ENCODE results near the gene MGAM2. TPM values are rescaled to one million over a fixed set of nuclear protein-coding genes. Genes with fewer than 3 reads are reported as not detected.

MGAM2 gene
- total and polyA plus RNA-seq, 2 donors (not counting 1 experiment from before 2014, with no cell fraction given): not detected

DNA sequence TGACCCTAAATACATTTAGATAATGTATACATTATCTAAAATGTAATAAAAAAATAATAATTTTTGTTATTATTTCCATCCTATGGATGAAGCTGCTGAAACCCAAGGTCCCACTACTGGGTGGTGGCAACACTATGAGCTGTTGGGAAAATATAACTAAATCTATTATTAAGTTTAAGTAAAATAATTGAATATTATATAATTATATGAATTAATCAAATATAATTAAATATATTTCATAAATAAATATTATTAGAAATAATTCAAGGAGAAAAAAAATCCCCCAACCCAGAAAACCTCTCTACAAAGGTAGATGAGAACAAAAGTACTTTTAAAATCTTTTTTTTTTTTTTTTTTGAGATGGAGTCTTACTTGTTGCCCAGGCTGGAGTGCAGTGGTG is 138.4 kb downstream of the MGAM2 start:
- H3K79me2 ChIP-seq (ENCODE audit: control insufficient read depth, insufficient read depth, low read length): no peaks in the 10 kb centered on the region
- ATAC-seq (ENCODE audit: low read depth) (no peak), DNase-seq (no peak)
- no peaks in the 10 kb centered on the region for H3K9me3 ChIP-seq (ENCODE audit: control extremely low read depth in 1 of 3, control insufficient read depth in 2 of 3, insufficient read depth in 1 of 3, low read length in 2 of 3)
- intact Hi-C loops (cut with micrococcal nuclease): no loop called here
- H3K4me1 ChIP-seq (ENCODE audit: control insufficient read depth in 2 of 2, insufficient read depth in 2 of 2, low read length in 2 of 2): no peaks in the 10 kb centered on the region
- no peaks in the 10 kb centered on the region for H4K20me1 ChIP-seq (ENCODE audit: control insufficient read depth, insufficient read depth, low read length, poor library complexity, severe bottlenecking)
- H3K4me3 Mint-ChIP-seq: no peak overlapping the region
- H3K4me3 ChIP-seq (ENCODE audit: control extremely low read depth in 1 of 5, extremely low read depth in 1 of 5, insufficient read depth in 1 of 5, low read depth in 2 of 5, low read length in 4 of 5): no peak overlapping the region
- H3K4me2 ChIP-seq (replicated peaks; ENCODE audit: low read depth, low read length, poor library complexity, severe bottlenecking): no peak overlapping the region
- no peak overlapping the region for H3K27ac Mint-ChIP-seq
- TF ChIP-seq, protein P1, sequence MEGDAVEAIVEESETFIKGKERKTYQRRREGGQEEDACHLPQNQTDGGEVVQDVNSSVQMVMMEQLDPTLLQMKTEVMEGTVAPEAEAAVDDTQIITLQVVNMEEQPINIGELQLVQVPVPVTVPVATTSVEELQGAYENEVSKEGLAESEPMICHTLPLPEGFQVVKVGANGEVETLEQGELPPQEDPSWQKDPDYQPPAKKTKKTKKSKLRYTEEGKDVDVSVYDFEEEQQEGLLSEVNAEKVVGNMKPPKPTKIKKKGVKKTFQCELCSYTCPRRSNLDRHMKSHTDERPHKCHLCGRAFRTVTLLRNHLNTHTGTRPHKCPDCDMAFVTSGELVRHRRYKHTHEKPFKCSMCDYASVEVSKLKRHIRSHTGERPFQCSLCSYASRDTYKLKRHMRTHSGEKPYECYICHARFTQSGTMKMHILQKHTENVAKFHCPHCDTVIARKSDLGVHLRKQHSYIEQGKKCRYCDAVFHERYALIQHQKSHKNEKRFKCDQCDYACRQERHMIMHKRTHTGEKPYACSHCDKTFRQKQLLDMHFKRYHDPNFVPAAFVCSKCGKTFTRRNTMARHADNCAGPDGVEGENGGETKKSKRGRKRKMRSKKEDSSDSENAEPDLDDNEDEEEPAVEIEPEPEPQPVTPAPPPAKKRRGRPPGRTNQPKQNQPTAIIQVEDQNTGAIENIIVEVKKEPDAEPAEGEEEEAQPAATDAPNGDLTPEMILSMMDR (IDR thresholded peaks at IDR 0.05): no peak
- no peak for TF ChIP-seq EZH2 (IDR thresholded peaks at IDR 0.05; ENCODE audit: borderline replicate concordance, insufficient read depth, low read depth, low read length, poor library complexity, severe bottlenecking)
- ChIA-PET CTCF (no interaction called here), POLR2A (no interaction called here)
- no peaks in the 10 kb centered on the region for H3K9me3 Mint-ChIP-seq (ENCODE audit: insufficient read depth)
- H3K27me3 Mint-ChIP-seq: peaks cover 3% of the 10 kb centered on the region
- no peak overlapping the region for H2AFZ ChIP-seq (ENCODE audit: insufficient read depth, low read depth, low read length, poor library complexity, severe bottlenecking)
- no peaks in the 10 kb centered on the region for H3K4me1 Mint-ChIP-seq
- H3K27ac ChIP-seq (ENCODE audit: low read length in 2 of 2): no peak overlapping the region
- H3K27me3 ChIP-seq (replicated peaks in 1 of 4; ENCODE audit: control extremely low read depth in 1 of 4, control insufficient read depth in 3 of 4, insufficient read depth in 4 of 4, low read length in 3 of 4): no peaks in the 10 kb centered on the region
- no peak overlapping the region for H3K9ac ChIP-seq (ENCODE audit: low read length)
- H3K36me3 ChIP-seq (replicated peaks in 1 of 2; ENCODE audit: control extremely low read depth in 1 of 2, control insufficient read depth in 1 of 2, extremely low read depth in 1 of 2, insufficient read depth in 2 of 2, low read length in 1 of 2): no peaks in the 10 kb centered on the region

DNA sequence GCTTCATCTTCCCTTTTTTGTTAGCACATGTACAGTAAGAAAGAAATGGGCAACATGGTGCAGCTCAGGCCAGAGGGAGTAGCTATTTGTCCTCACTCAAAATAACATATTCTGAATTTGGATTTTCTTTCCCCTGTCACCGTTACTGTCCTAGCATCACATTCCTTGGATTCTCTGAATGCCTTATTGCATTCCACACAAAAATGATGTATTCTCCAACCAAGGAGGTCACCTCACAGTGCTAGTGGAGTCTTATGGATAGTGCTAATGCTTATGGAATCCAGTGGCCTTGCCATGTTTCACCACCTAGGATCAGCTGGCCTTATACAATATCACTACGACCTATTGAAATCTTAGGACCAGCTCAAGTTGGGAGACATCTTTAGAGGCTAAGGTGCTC is 139.2 kb downstream of the MGAM2 start:
- intact Hi-C loops (cut with micrococcal nuclease): no loop called here
- Histone ChIP-seq H3K4me3 (ENCODE audit: control extremely low read depth in 1 of 5, extremely low read depth in 1 of 5, insufficient read depth in 1 of 5, low read depth in 2 of 5, low read length in 4 of 5) (no peak overlapping the region), H3K36me3 (replicated peaks in 1 of 2; ENCODE audit: control extremely low read depth in 1 of 2, control insufficient read depth in 1 of 2, extremely low read depth in 1 of 2, insufficient read depth in 2 of 2, low read length in 1 of 2) (no peaks in the 10 kb centered on the region), H3K4me2 (replicated peaks; ENCODE audit: low read depth, low read length, poor library complexity, severe bottlenecking) (no peak overlapping the region), H3K9me3 (ENCODE audit: control extremely low read depth in 1 of 3, control insufficient read depth in 2 of 3, insufficient read depth in 1 of 3, low read length in 2 of 3) (no peaks in the 10 kb centered on the region), H3K27ac (ENCODE audit: low read length in 2 of 2) (no peak overlapping the region), H3K27me3 (replicated peaks in 1 of 4; ENCODE audit: control extremely low read depth in 1 of 4, control insufficient read depth in 3 of 4, insufficient read depth in 4 of 4, low read length in 3 of 4) (no peaks in the 10 kb centered on the region), H4K20me1 (ENCODE audit: control insufficient read depth, insufficient read depth, low read length, poor library complexity, severe bottlenecking) (no peaks in the 10 kb centered on the region), H3K4me1 (ENCODE audit: control insufficient read depth in 2 of 2, insufficient read depth in 2 of 2, low read length in 2 of 2) (no peaks in the 10 kb centered on the region), H3K9ac (ENCODE audit: low read length) (no peak overlapping the region), H3K79me2 (ENCODE audit: control insufficient read depth, insufficient read depth, low read length) (no peaks in the 10 kb centered on the region), H2AFZ (ENCODE audit: insufficient read depth, low read depth, low read length, poor library complexity, severe bottlenecking) (no peak overlapping the region)
- no CpG with 5 or more reads among the region's 2 CpGs for WGBS (ENCODE audit: insufficient coverage)
- DNase-seq (no peak), ATAC-seq (ENCODE audit: low read depth) (no peak)
- POLR2A ChIA-PET: no interaction called here
- Mint-ChIP-seq H3K27ac (no peak overlapping the region), H3K27me3 (peaks cover 3% of the 10 kb centered on the region), H3K9me3 (ENCODE audit: insufficient read depth) (no peaks in the 10 kb centered on the region), H3K4me3 (no peak overlapping the region), H3K4me1 (no peaks in the 10 kb centered on the region)
- CTCF ChIA-PET: no interaction called here
- TF ChIP-seq EZH2 (IDR thresholded peaks at IDR 0.05; ENCODE audit: borderline replicate concordance, insufficient read depth, low read depth, low read length, poor library complexity, severe bottlenecking): no peak
- TF ChIP-seq, protein P1 (IDR thresholded peaks at IDR 0.05): no peak
